Chondrocyte (in vitro differentiated cells): Measurements from ENCODE around the gene OSMR. TPM values are rescaled to one million over a fixed set of nuclear protein-coding genes. Genes with fewer than 3 reads are reported as not detected.

ENCODE experiments used
- DNase-seq: peaks from one replicate; pipeline ENCODE4 v3.0.0; 2021; ENCODE audit warnings: mixed read lengths, low spot score
- H3K27ac Mint-ChIP-seq: one replicate; pipeline ENCODE4 v1.8.0; 2021; ENCODE audit warnings: mild to moderate bottlenecking, moderate library complexity, mixed read lengths; ENCODE audit not compliant: unreplicated experiment
- H3K27me3 Mint-ChIP-seq: 2 replicates; pipeline ENCODE4 v1.8.0; 2021; ENCODE audit warnings: low read depth, mixed read lengths
- H3K36me3 Mint-ChIP-seq: 2 replicates; pipeline ENCODE4 v1.8.0; 2021; ENCODE audit warnings: low read depth, mixed read lengths
- H3K4me1 Mint-ChIP-seq: 2 replicates; pipeline ENCODE4 v1.8.0; 2021; ENCODE audit warnings: low read depth, mild to moderate bottlenecking, mixed read lengths
- H3K4me3 Mint-ChIP-seq: one replicate; pipeline ENCODE4 v1.8.0; 2021; ENCODE audit warnings: mild to moderate bottlenecking, moderate library complexity, mixed read lengths; ENCODE audit not compliant: unreplicated experiment
- H3K9me3 Mint-ChIP-seq: 2 replicates; pipeline ENCODE4 v1.8.0; 2021; ENCODE audit warnings: low read depth, mixed read lengths
- CTCF ChIP-seq: fragments of 200-600 bp; sonication (generic); IDR thresholded peaks from 2 replicates; pipeline ENCODE4 v1.5.0; 2021; ENCODE audit warnings: antibody characterized with exemption, mild to moderate bottlenecking, moderate library complexity
- total RNA-seq: library from RNA; stranded (reverse); gene quantifications from 3 replicates; pipeline ENCODE4 v1.2.1, GENCODE V29; 2021

The OSMR gene
- total RNA-seq, 1 donor from 2014 or later = 43.0 TPM

- DNase-seq = no peak
- Mint-ChIP-seq H3K27me3 (no peaks in the 10 kb centered on the region), H3K9me3 (peaks cover 3% of the 10 kb centered on the region), H3K36me3 (no peaks in the 10 kb centered on the region), H3K27ac (no peak overlapping the region), H3K4me3 (no peak overlapping the region), H3K4me1 (peaks cover 8% of the 10 kb centered on the region)
- no peak for TF ChIP-seq CTCF
Measured at GRCh38 chr5:38802125-38802524, 43.7 kb upstream of the OSMR start.

GRCh38 chr5:38803246-38803645 lies 42.6 kb upstream of the OSMR start:
- Mint-ChIP-seq H3K9me3 (peaks cover 3% of the 10 kb centered on the region), H3K36me3 (no peaks in the 10 kb centered on the region), H3K4me1 (peaks cover 18% of the 10 kb centered on the region), H3K4me3 (no peak overlapping the region), H3K27me3 (no peaks in the 10 kb centered on the region), H3K27ac (no peak overlapping the region)
- DNase-seq = no peak
- no peak for TF ChIP-seq CTCF

GRCh38 chr5:38806775-38807258 lies 39.0 kb upstream of the OSMR start:
- H3K4me1 Mint-ChIP-seq = peaks cover 25% of the 10 kb centered on the region
- no peak for TF ChIP-seq CTCF
- H3K36me3 Mint-ChIP-seq = no peaks in the 10 kb centered on the region
- no peak for DNase-seq
- H3K4me3 Mint-ChIP-seq = no peak overlapping the region
- no peaks in the 10 kb centered on the region for H3K27me3 Mint-ChIP-seq
- no peak overlapping the region for H3K27ac Mint-ChIP-seq
- peaks cover 3% of the 10 kb centered on the region for H3K9me3 Mint-ChIP-seq

- no peaks in the 10 kb centered on the region for H3K36me3 Mint-ChIP-seq
- DNase-seq = no peak
- H3K4me3 Mint-ChIP-seq = no peak overlapping the region
- H3K4me1 Mint-ChIP-seq = peaks cover 25% of the 10 kb centered on the region
- H3K9me3 Mint-ChIP-seq = peaks cover 3% of the 10 kb centered on the region
- H3K27me3 Mint-ChIP-seq = no peaks in the 10 kb centered on the region
- TF ChIP-seq CTCF = no peak
- H3K27ac Mint-ChIP-seq = no peak overlapping the region
Measured at GRCh38 chr5:38807570-38808483, 38.0 kb upstream of the OSMR start.

GRCh38 chr5:38808666-38809343 lies 37.0 kb upstream of the OSMR start:
- no peak for DNase-seq
- Mint-ChIP-seq H3K27me3 (no peaks in the 10 kb centered on the region), H3K4me1 (peaks cover 25% of the 10 kb centered on the region), H3K27ac (no peak overlapping the region), H3K9me3 (peaks cover 3% of the 10 kb centered on the region), H3K36me3 (no peaks in the 10 kb centered on the region), H3K4me3 (no peak overlapping the region)
- TF ChIP-seq CTCF = no peak
